Mucosa of gallbladder (tissue), 1 donor: ENCODE results near the gene ERH. TPM values are rescaled to one million over a fixed set of nuclear protein-coding genes. Genes with fewer than 3 reads are reported as not detected.

Experiments used
- DNase-seq: peaks from one replicate; pipeline ENCODE4 v3.0.0-alpha.2; 2020; ENCODE audit warnings: low spot score
- total RNA-seq: library from RNA; stranded (reverse); gene quantifications from one replicate; pipeline ENCODE4 v1.2.1, GENCODE V29; 2021
- donor health status: DM: no; HTN: no; CAD: no.

ERH gene
- total RNA-seq, 1 donor from 2014 or later, result 136 TPM

DNA sequence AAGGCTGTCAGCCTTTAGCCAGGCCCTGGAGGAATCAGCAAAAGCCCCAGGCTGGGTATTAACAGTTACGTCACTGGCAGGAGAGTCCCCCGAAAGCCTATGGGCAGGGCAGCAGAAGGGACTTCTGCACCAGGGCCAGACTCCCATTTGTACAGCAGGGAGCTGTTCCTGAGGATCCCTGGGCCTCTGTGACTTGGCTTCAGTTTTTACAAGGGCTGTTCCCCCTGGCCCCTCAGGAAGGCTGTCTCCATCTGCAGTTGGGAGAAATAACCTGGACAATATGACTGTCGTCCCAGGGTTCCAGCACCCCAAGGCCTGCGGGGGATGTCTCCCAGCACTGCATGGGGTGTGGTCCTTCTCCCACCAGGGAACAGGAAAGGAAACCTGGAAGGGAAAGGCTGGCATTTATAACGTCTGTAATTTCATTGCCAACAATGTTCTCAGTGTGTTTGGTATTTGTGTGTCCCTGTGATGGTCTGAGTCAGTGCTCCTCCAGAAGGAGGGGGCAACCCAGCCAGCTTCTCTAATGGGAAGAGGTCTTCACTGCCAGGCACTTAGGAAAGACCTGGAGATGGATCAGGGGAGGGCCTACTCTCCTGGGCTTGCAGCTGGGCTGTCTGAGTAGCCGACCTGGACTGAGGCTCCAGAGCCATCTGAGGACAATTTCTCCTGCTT is 42.4 kb downstream of the ERH start:
- no peak for DNase-seq

DNA sequence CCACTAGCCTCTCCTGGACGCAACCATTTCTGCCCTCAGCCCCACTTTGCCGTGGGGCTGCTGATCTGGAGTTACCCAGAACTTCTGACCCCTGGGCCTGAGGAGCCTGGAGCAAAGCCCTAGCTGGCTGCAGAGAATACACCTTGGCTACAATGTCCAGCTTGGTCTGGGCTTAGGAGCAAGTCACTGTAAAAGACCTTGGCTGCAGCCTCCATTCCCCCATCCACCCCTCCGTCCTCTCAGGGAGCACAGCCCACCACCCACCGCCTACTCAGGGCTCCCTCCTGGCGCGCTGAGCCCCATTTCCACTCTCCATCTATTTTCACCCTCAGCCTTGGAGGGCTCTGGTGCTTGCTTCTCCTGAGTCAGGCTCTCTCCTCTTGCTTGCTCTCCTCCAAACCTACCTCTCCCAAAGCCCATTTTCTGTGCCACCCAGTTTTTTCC is 42.9 kb downstream of the ERH start:
- DNase-seq, result no peak

DNA sequence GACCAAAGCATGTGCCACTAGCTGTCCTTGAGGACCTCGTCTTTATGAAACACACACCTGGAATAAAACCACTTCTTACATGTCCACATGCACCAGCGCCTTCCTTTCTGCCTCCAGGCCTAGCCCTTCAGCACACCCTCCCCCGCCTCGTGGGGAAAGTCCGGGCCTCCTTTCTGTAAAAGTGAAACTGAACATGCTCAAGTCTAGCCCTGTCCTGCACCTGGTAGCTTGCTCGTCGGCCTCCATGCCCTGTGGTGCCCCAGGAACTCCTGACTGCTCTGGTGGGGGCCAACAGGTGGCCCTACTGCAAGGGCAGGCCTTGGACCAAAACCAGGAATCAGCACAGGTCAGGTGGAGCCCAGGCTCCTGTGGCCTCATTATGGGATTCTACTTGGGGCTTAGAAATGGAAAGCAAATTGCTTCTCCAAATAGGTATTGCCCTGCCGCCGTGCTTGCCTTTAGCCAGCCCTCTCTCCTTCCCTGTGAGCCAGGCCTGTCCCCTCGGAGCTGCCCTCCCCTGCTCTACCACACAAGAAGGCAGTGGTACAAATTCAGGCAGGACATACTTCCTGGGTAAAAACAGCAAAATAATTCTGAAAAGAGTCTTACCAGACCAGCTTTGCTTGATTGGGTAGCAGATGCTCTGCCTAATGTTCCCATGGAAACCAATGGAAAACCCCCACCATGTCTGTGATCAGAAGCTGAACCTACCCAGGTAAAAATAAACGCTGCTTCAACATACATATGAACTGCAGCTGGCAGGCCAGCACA is 43.5 kb downstream of the ERH start:
- DNase-seq, result no peak

DNA sequence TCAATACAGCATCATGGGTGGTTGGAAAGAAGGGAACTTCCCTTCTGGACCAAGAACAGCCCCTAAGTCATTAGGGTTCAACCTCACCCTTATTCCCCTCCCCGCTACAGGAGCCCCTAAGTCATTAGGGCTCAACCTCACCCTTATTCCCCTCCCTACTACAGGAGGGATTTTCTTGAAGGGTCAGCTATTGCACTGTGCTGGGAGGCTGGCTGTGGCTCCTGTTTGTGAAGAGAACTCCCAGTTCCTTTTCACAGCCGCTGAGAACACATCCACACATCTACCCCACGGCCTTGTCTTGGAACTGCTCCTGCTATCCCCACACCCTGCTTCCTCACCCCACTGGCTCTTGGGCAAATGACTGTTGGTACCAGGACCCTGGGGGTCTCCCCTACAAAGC is 44.9 kb downstream of the ERH start:
- no peak for DNase-seq

DNA sequence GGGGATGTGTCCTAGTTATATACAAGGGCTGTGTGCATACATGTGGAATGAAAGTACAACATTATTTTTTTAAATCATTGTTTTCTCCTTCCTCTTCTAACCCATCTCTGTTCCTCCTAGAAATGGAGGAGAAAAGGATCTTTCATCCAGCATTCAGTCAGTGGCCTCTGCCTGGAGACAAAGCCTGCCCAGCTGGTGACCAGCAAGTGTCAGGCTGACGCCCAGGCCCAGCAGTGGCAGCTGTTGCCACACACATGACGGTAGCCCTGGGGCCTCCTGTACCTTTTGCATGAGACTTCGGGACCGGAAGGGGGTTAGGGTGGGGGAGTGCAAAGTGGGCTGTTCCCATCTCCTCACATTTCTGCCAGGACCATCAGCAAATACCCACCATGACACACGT is 46.2 kb downstream of the ERH start:
- no peak for DNase-seq

DNA sequence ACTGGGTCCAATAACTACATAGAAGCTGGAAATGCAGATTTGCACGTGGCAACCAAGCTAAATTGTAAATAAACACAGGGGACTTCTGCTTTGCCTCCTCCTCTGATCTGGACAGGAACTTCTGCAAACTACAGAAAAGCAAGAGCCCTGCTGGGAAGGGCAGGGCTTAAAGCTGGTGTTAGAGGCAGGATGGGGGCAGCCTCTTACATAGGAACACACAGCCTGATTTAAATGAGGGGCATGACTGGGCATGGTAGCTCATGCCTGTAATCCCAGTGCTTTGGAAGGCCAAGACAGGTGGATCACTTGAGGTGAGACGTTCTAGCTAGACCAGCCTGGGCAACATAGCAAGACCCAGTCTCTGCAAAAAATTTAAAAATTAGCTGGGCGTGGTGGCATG is 46.7 kb downstream of the ERH start:
- DNase-seq, result no peak

DNA sequence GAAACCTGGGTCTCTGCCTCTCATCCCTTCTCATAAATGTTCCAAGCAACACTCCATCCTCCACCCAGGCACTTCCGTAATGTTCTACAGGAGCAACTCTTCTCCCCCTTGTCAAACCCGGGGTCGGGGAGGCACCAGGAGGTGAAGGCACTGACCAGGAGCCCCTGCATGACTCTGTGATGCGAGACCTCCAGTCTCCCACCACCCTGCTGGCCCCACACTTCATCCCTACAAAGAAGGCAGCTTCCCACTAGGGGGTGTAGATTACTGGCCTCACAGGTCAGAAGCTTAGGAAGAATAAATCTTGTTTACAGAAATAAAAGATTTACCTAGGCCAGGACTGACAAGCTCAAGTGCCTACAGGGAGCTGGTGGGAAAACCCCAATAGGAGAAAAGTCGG is 47.2 kb downstream of the ERH start:
- DNase-seq, result no peak

DNA sequence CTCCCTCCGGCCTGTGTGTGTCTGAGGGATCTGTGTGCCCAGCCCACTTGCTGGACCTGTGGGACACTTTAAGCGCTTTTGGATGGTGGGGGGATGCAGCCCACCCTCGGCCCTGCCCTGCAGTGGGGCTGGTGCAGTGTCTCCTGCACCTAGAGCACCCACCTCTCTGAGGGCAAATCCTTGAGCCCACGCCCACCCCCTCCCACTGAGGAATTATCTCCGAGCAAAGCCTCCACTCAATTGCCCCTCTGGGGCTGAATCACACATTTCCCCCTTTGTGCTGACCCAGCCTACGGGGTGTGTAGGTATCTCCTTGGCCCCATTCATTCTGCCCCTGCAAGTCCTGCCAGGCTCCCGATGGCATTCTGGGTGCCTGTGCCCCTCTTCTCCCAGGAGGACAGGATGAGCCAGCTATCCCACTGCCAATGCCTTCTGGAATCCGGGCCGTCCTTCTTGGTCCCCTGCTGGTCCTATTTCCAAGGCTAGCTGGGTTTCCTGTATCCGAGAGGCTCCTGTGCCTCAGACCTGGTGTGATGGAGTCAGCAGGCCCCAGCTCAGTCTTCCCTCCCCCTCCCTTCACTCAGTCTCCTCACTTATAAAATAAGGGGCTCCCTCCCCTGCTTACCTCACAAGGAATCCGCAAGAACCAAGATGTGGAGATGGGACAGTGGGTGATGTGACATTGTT is 48.9 kb downstream of the ERH start:
- DNase-seq, result no peak

DNA sequence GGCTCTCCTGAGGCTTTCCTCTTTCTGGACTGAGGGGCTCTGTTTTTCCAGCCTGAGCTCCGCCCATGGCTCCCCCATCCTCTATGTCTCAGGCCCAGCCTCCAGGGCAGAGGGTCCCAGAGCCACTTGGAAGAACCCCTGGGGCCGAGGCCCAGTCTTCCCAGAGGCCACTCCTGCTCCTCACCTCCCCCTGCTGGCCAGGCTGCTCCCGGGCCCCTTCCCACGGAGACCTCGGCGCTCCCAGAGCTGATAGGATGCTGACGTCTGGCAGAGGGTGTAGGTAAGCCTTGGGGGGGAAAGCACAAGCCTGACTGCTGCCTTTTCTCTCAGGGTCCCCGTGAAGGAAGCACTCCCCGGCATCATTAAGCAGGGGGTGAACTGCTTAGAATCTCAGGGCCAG is 51.4 kb downstream of the ERH start:
- peak; percentile 13 for DNase-seq

DNA sequence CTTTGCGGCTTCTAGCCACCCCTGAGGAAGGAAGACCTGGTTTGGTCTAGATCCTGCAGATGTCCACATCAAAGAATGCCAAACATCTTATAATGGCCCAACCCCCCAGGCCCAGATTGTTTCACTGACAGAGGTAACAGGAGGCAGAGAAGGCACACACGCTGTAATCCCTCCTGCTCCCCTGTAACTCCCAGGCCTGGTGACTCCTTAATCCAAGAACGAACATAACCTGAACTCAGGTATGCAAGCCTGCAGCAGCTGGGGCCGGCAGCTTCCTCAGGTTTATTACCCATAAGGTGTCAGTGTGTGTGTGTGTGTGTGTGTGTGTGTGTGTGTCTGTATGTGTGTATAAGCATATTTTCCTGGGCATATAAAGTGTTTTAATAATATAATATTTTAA is 52.7 kb downstream of the ERH start:
- no peak for DNase-seq

DNA sequence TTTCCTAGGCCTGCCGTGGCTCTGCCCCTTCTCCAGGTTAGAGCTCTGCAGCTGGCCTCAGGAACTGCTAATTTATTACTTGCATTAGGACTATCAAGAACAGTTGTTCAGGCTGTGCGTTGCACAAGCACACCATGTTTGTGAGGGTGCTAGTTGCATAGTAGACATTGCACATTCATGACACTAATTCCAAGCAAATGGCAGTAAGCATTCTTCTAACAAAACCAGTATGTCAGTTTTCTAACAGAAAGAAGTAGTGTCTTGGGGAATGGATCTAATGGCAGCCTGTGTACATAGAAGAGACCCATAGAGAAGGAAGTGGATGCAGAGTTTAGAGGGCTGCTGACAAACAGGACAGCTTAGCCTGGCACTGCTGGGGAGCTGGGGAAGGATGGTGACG is 53.9 kb downstream of the ERH start:
- no peak for DNase-seq

DNA sequence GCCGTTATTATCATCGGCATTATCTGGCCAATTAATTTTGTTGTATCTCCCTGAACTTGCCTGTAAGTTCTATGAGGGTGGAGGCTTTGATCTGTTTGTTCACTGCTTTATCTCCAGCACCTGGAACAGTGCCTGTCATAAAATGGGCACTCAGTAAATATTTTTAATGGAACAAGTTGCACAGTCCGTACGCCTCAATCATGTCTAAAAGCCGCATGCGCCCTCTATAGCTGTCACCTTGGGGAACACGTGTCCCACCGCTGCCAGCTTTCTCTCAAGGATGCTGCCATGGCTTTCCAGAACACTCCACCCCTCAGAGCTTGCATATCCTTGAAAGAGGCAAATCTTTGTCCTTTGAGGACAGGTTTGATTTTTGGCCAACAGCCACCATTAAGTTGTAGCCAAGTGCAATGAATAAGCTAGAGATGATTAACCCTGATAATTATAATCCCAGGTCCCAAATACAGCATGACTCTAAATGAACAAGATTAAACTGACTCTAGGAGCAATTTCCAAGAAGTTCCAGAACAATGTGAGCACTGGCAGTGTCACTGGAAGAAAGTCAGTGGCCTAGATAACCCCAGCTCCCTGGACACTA is 55.1 kb downstream of the ERH start:
- DNase-seq, result peak; percentile 81

DNA sequence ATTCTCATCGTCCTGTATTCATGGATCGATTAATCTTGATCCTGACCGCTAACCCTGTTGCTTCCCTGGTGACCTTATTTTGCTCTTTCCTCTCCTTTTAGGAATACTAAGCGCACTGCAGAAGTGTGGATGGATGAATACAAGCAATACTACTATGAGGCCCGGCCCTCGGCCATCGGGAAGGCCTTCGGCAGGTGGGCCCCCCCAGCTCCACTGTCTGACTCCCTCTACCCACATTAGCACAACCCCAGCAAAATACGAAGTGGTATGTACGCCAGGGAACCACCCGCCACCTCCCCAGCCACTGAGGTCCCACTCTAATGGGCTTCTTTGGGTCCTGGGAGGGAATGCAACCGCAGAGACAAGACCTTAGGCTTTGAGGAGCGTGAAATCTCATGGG is 58.7 kb downstream of the ERH start:
- DNase-seq, result no peak

DNA sequence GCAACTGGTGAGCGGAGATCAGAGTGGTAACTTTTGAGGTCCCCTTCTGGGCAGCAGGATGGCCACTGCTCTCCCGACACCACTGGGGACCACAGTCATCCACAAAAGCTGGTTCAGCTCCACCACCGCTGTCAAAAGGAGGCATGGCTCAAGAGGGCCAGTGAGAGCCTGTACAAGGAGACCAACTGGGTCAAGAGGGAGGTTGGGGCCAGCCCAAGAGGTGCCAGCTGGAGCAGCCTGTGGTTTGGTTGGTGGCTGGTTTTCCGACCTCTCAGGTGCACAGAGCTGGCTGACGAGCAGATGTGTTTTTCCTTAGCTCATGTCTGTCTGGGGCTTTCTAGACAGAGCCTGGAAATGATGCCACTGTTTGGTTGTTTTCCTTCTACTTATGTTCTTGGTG is 60.1 kb downstream of the ERH start:
- DNase-seq, result no peak

DNA sequence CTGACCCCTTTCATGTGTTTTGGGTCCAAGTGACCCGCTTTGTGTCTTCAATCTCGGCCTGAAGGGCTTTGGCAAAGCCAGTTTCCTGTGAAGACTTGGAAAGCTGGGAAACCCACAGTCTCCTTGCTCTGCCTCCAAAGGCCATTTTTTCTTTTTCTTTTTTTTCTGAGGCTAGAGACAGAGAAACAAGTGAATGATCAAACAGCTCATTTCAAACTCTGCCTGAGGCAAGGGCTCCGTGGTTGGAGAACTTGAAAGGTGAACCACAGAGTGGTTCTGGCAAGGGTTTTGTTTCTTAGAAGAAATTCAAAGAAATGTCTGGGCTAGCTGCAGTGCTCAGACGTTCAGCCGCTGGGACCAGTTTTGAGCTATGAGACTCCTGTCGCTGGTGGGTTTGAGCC is 62.7 kb downstream of the ERH start:
- DNase-seq, result no peak

DNA sequence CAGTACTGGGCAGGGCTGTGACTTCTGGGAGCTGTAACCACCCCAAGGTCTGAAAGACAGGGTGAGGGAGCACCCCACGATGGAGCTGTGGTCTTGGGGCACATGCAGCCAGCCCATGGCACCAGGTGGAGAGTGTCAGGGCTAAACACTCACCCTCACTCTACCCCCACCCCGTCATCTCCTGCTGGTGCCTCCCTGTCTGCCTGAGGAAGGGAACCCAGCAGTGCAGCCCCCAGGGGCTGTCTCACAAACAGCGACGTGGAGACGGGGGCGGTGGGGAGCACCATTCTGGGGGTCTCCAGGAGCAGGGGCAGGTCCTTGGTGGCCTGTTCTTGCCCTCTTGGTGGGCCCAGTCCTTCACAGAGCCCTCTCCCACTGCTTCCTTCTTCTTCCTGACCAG is 63.5 kb downstream of the ERH start:
- DNase-seq, result no peak

DNA sequence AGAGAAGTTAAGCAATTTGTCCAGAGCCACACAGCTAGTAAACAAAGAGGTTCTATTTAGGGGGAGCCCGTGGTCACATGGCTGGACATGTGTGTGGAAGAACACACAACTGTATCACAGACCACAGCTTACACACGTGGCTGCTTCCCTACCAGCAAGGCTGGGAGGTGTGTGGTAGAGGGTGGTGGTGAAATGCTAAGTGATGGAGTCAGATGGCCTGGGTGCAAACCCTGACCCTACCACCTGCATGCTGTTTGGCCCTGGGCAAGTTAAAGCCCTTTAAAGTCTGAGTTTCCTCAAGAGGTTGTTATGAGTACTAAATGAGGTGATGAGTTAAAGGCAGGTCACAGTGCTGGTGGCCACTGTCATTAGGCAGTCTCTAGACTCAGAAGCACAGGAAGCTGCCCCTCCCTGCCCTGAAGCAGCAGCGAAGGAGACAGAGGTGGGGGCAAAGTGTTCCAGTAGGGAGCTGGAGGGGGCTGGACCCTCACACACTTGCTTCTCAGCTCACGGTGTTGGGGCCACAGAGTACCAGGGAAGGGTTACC is 64.2 kb downstream of the ERH start:
- DNase-seq, result no peak

DNA sequence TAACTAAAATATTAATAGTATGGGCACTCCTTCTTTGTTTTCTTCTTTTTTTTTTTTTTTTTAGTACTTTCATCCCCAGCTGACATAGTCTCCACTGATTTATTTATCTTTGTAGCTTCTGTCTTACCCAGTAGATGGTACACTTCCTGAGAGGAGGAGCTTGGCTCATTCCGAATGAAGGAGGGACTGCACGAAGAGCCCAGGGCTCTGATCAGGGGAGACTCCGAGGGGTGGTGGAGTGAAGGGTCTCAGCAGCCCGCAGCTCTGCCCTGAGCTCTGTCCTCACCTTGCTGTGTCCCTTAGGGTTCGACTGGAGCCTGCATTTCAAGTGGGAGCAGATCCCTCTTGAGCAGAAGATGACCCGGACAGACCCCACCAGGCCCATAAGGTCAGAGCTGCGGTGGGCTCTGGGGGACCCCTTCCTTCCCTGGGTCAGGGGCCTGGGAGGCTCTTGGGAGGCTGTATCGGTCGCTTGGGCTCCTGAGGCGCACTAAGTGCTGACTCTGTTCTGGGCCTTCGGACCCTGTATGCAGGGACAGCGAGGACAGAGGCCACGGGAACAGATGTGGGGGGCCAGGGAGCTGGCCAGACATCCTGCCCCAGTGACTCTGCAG is 65.2 kb downstream of the ERH start:
- no peak for DNase-seq

DNA sequence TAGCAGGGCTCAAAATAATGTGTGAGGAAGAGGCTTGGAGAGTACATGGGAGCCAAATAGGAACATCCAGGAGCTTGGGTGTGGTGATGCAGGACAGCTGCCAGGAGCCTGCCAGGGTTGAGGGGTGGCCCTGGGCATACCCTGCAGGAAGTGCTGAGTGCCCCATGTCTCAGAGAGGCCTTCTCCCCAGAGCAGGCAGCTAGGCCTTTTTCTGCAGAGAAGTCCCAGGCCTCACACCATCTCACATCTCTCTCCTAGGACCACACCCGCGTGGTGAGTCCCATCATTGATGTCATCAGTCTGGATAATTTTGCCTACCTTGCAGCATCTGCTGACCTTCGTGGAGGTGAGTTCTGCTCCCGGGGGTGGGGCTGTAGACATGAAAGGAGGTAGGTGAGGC is 66.9 kb downstream of the ERH start:
- no peak for DNase-seq
